Mammary epithelial cell (primary cell): ENCODE measurements around the gene RTN4IP1.

Experiments used
- CTCF ChIP-seq, 2 donors: IDR thresholded peaks in 1 of 2; conservative IDR thresholded peaks in 1 of 2; 2 replicates each; pipeline ENCODE4 v1.5.1; 2011 to 2012; ENCODE audit warnings: inconsistent platforms in 2 of 2, low read length in 2 of 2, mild to moderate bottlenecking in 2 of 2, control low read depth in 1 of 2, low read depth in 1 of 2; ENCODE audit not compliant: insufficient read depth in 1 of 2; ENCODE audit errors: extremely low read depth in 1 of 2
- EZH2 ChIP-seq: IDR thresholded peaks from 2 replicates; pipeline ENCODE4 v1.6.1; 2012; ENCODE audit warnings: low read length, inconsistent platforms, borderline replicate concordance

DNA sequence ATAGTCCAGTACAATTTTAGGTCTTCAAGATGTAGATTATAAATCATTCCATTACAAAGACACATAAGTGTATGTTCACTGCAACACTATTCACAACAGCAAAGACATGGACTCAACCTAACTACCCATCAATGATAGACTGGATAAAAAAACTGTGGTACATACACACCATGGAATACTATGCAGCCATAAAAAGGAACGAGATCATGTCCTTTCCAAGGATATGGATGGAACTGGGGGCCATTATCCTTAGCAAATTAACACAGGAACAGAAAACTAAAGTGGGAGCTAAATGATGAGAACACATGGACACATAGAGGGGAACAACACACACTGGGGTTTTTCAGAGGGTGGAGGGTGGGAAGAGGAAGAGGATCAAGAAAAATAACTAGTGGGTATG lies 6.3 kb downstream of the RTN4IP1 start:
- TF ChIP-seq EZH2 (no peak), CTCF (conservative IDR thresholded peaks at IDR 0.05 in 1 of 2, IDR thresholded peaks at IDR 0.05 in 1 of 2; ENCODE audit: extremely low read depth in 1 of 2, insufficient read depth in 1 of 2, low read depth in 1 of 2, low read length in 2 of 2) (no peak)
